Ishikawa (cell line): ENCODE data around the gene LIX1L.

Experiments
- CEBPB ChIP-seq: IDR thresholded peaks from 2 replicates; pipeline ENCODE4 v1.6.1; 2012
- CREB1 ChIP-seq: IDR thresholded peaks from 2 replicates; pipeline ENCODE4 v1.6.1; 2012; ENCODE audit warnings: low read depth
- EGR1 ChIP-seq: IDR thresholded peaks from 2 replicates; pipeline ENCODE4 v1.6.1; 2012
- EP300 ChIP-seq: IDR thresholded peaks from 2 replicates; pipeline ENCODE4 v1.6.1; 2012; ENCODE audit warnings: borderline replicate concordance
- FOXM1 ChIP-seq: IDR thresholded peaks from 2 replicates; pipeline ENCODE4 v1.6.1; 2012; ENCODE audit warnings: low read depth, borderline replicate concordance
- NFIC ChIP-seq: IDR thresholded peaks from 2 replicates; pipeline ENCODE4 v1.6.1; 2012
- RAD21 ChIP-seq: IDR thresholded peaks from 2 replicates; pipeline ENCODE4 v1.6.1; 2012; ENCODE audit warnings: low read depth
- TAF1 ChIP-seq: IDR thresholded peaks from 2 replicates; pipeline ENCODE4 v1.6.1; 2012; ENCODE audit warnings: low read depth, mild to moderate bottlenecking
- TCF12 ChIP-seq: IDR thresholded peaks from 2 replicates; pipeline ENCODE4 v1.6.1; 2012; ENCODE audit warnings: low read depth
- TEAD4 ChIP-seq: IDR thresholded peaks from 2 replicates; pipeline ENCODE4 v1.6.1; 2012
- USF1 ChIP-seq: IDR thresholded peaks from 2 replicates; pipeline ENCODE4 v1.6.1; 2012
- YY1 ChIP-seq: IDR thresholded peaks from 2 replicates; pipeline ENCODE4 v1.6.1; 2012; ENCODE audit warnings: low read depth
- ZBTB7A ChIP-seq: IDR thresholded peaks from 2 replicates; pipeline ENCODE4 v1.6.1; 2012; ENCODE audit warnings: low read depth
- TF ChIP-seq, protein P1 (sequence below): IDR thresholded peaks from 2 replicates; pipeline ENCODE4 v1.6.1; 2012; ENCODE audit warnings: low read depth, mild to moderate bottlenecking
- TF ChIP-seq, protein P2 (sequence below): IDR thresholded peaks from 2 replicates; pipeline ENCODE4 v1.6.1; 2012

LIX1L gene

GRCh38 chr1:145956781-145957442 is 905 bp downstream of the LIX1L start:
- TF ChIP-seq, protein P1, sequence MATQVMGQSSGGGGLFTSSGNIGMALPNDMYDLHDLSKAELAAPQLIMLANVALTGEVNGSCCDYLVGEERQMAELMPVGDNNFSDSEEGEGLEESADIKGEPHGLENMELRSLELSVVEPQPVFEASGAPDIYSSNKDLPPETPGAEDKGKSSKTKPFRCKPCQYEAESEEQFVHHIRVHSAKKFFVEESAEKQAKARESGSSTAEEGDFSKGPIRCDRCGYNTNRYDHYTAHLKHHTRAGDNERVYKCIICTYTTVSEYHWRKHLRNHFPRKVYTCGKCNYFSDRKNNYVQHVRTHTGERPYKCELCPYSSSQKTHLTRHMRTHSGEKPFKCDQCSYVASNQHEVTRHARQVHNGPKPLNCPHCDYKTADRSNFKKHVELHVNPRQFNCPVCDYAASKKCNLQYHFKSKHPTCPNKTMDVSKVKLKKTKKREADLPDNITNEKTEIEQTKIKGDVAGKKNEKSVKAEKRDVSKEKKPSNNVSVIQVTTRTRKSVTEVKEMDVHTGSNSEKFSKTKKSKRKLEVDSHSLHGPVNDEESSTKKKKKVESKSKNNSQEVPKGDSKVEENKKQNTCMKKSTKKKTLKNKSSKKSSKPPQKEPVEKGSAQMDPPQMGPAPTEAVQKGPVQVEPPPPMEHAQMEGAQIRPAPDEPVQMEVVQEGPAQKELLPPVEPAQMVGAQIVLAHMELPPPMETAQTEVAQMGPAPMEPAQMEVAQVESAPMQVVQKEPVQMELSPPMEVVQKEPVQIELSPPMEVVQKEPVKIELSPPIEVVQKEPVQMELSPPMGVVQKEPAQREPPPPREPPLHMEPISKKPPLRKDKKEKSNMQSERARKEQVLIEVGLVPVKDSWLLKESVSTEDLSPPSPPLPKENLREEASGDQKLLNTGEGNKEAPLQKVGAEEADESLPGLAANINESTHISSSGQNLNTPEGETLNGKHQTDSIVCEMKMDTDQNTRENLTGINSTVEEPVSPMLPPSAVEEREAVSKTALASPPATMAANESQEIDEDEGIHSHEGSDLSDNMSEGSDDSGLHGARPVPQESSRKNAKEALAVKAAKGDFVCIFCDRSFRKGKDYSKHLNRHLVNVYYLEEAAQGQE, result no peak
- TF ChIP-seq TCF12, result no peak
- TF ChIP-seq EP300, result no peak
- no peak for TF ChIP-seq YY1
- no peak for TF ChIP-seq USF1
- no peak for TF ChIP-seq CREB1
- TF ChIP-seq TAF1, result no peak
- no peak for TF ChIP-seq CEBPB
- no peak for TF ChIP-seq RAD21
- TF ChIP-seq TEAD4, result no peak
- no peak for TF ChIP-seq ZBTB7A
- TF ChIP-seq NFIC, result no peak
- TF ChIP-seq, protein P2, sequence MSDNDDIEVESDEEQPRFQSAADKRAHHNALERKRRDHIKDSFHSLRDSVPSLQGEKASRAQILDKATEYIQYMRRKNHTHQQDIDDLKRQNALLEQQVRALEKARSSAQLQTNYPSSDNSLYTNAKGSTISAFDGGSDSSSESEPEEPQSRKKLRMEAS, result no peak
- no peak for TF ChIP-seq FOXM1
- no peak for TF ChIP-seq EGR1

DNA sequence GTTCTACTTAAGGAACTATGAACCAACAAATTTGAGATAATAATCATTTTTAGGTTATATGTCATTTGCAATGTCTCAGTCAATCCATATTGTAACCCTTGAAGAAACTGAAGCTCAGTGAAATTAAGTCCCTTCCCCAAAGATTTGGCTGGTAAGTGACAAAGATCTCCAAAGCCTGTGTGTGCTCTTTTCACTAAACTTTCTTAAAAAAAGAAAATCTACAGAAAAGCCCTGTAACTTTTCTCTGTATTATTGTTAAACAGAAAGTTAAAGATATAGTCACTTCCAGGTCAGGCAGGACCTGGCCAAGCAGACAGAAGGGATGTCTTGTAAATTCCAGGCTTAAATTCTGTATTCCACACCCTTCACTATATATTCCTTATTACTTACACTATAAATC is 1.5 kb downstream of the LIX1L start:
- TF ChIP-seq, protein P1, result no peak
- no peak for TF ChIP-seq EP300
- TF ChIP-seq, protein P2, result no peak
- TF ChIP-seq RAD21, result no peak
- no peak for TF ChIP-seq TAF1
- no peak for TF ChIP-seq CEBPB
- TF ChIP-seq ZBTB7A, result no peak
- no peak for TF ChIP-seq FOXM1
- TF ChIP-seq TCF12, result no peak
- TF ChIP-seq CREB1, result no peak
- no peak for TF ChIP-seq YY1
- TF ChIP-seq EGR1, result no peak
- no peak for TF ChIP-seq USF1
- TF ChIP-seq NFIC, result no peak
- TF ChIP-seq TEAD4, result no peak

DNA sequence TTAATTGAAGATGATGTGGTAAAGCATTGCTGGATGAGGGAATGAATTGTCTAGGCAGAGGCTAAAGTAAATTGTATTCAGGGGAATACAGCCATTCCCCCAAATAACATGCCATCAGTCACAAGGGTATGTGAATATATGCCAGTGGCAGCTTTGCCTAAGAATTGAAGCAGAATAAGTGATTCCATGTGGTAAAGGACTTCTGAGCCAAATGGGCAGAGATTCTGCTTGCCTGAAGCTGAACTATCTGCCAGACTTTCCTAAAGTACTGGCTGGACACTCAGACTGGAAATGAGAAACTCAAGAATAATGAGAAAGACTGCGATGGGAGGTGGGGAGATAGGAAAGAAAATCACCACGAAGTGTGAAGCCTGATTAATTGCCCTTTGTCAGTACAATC is 2.4 kb downstream of the LIX1L start:
- TF ChIP-seq, protein P1, result no peak
- no peak for TF ChIP-seq TCF12
- TF ChIP-seq EGR1, result no peak
- TF ChIP-seq, protein P2, result no peak
- no peak for TF ChIP-seq EP300
- no peak for TF ChIP-seq USF1
- TF ChIP-seq FOXM1, result no peak
- no peak for TF ChIP-seq ZBTB7A
- TF ChIP-seq CREB1, result no peak
- no peak for TF ChIP-seq RAD21
- no peak for TF ChIP-seq TEAD4
- TF ChIP-seq YY1, result no peak
- TF ChIP-seq TAF1, result no peak
- TF ChIP-seq CEBPB, result no peak
- TF ChIP-seq NFIC, result no peak
